ENCODE results near the gene SPIRE1.

DNA sequence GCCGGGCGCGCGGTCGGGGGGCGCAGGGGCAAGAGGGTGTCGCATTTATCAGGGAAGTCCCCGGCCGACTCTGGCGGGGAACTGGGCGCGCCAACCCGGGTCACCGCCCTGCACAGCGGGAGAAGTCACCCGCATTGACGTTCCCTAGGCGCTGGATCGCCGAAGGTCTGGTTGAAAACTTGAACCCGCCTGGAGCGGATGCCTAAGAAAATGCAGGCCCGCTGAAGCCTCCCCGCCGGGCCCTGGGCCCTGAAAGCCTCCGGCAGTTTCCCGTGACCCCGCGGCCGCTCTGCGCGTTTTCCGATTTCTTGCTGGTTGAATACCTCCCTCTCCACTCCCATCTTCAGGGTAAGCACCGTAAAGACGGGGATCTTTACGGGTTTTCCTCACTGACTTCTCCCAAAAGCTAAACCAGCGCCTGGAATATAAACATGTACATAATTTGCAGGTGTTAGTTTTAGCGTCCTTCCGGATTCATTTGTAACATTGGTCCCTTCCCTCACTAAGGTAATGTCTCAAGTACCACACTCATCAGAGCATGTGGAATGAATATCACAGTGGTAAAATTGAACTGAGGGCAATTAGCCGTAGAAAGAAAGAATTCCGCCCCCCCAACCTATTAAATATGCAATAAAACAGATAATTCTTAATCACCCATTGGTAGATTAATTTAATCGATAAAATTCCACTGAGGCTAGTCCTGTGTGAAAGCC is 675 bp upstream of the SPIRE1 start:
- no peak for TF ChIP-seq CTCF (IDR thresholded peaks at IDR 0.05)
- TF ChIP-seq EP300 (IDR thresholded peaks at IDR 0.05), result no peak
- TF ChIP-seq POLR2A (IDR thresholded peaks at IDR 0.05), result no peak

All from tibial nerve (tissue), 4 donors.